NOMO-1 treated with dmso at 0.1 percent for 144 hours (cell line): Measurements from ENCODE around the gene KRAS.
"Not testable (repeated sequence)": the region's sequence is repeated elsewhere in the genome, so short reads cannot be mapped to it uniquely, and the experiment has no call there.

ENCODE experiments used
- DNase-seq: peaks from one replicate; lab custom pipeline; 2025; ENCODE audit not compliant: unreplicated experiment; lab: John Stamatoyannopoulos, UW

The KRAS gene

GRCh38 chr12:25250744-25251730 lies at the start of gene KRAS:
KRAS (minus strand) TSS chr12:25250929.
- DNase-seq: peak; percentile 98

- DNase-seq: no peak
Measured at GRCh38 chr12:25296381-25296780, 45.7 kb upstream of the KRAS start.

- DNase-seq: no peak
Measured at GRCh38 chr12:25295361-25295760, 44.6 kb upstream of the KRAS start.

GRCh38 chr12:25293653-25294052 lies 42.9 kb upstream of the KRAS start:
- no peak for DNase-seq

GRCh38 chr12:25292810-25293221 lies 42.1 kb upstream of the KRAS start:
- not testable (repeated sequence) for DNase-seq

GRCh38 chr12:25287610-25288009 lies 36.9 kb upstream of the KRAS start:
- DNase-seq: no peak

GRCh38 chr12:25286837-25287236 lies 36.1 kb upstream of the KRAS start:
- no peak for DNase-seq

GRCh38 chr12:25284024-25284423 lies 33.3 kb upstream of the KRAS start:
- DNase-seq: no peak

GRCh38 chr12:25283006-25283405 lies 32.3 kb upstream of the KRAS start:
- DNase-seq: no peak

GRCh38 chr12:25280082-25280481 lies 29.4 kb upstream of the KRAS start:
- DNase-seq: no peak

GRCh38 chr12:25278269-25278668 lies 27.5 kb upstream of the KRAS start:
- no peak for DNase-seq

- DNase-seq: no peak
Measured at GRCh38 chr12:25276199-25276937, 25.6 kb upstream of the KRAS start.

GRCh38 chr12:25271486-25272098 lies 20.9 kb upstream of the KRAS start:
- DNase-seq: no peak

- DNase-seq: peak; percentile 51
Measured at GRCh38 chr12:25269701-25270100, 19.0 kb upstream of the KRAS start.

- DNase-seq: no peak
Measured at GRCh38 chr12:25266497-25266896, 15.8 kb upstream of the KRAS start.

- no peak for DNase-seq
Measured at GRCh38 chr12:25264862-25265261, 14.1 kb upstream of the KRAS start.

GRCh38 chr12:25264114-25264513 lies 13.4 kb upstream of the KRAS start:
- DNase-seq: no peak

- DNase-seq: no peak
Measured at GRCh38 chr12:25263594-25263993, 12.9 kb upstream of the KRAS start.

- no peak for DNase-seq
Measured at GRCh38 chr12:25262389-25263074, 11.8 kb upstream of the KRAS start.

GRCh38 chr12:25257590-25258324 lies 7.0 kb upstream of the KRAS start:
- no peak for DNase-seq
